ENCODE results near the gene ITPR1.

ITPR1 gene

GRCh38 chr3:4491855-4492207 is 1.3 kb upstream of the ITPR1 start:
- DNase-seq (ENCODE audit: low read depth in 3 of 3): no peak

- peak in 2 of 3 experiments; percentile 17 to 33 for DNase-seq (ENCODE audit: low read depth in 3 of 3)
Observed at GRCh38 chr3:4492208-4493013, 737 bp upstream of the ITPR1 start.

DNA sequence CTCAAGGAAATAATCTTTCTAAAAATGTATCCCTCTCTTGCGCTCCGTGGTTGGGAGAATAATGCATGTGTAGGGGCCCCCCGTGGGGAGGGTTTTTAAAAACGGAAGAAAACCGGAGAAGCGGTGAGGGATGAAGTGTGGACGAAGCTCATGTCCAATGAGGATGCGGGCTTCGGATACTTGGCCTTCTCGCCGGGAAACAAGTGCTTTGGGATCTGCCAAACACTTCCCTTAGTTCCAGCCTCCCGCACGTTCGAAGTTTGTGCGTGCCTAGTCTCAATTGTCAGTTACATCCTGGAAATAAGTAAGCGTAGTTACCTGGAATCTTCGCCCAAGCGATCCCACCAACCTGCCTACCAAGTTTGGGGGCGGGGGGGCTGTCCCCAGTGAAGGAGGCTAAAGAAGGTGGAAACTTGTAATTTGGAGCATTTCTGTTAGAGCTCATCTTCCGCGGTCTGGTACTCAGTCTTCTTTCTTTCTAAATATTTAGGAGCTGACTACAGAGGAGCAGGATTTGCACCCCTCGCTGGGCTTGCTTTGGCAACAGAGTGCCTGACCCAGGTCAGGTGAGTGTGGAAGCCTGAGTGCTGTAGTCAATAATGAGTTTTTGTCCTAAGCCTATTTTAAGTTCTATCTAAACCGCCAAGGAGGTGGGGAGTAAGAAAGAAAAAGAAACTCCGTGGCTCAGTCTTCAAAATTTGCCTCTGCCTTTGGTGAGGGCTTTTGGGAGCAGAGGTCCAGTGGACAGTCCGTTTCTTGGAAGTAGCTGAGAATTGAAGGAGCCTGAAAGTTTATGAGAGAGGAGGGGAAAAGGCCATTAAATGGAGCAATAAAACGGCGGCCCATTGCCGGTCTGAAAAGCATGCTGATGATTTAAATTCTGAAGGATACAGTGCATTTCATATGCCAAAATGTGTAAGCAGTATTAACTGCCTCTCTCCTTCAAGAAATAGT is 1.1 kb downstream of the ITPR1 start:
- DNase-seq (ENCODE audit: low read depth in 3 of 3): no peak

GRCh38 chr3:4494895-4495264 is 1.7 kb downstream of the ITPR1 start:
- DNase-seq (ENCODE audit: low read depth in 3 of 3): no peak

DNA sequence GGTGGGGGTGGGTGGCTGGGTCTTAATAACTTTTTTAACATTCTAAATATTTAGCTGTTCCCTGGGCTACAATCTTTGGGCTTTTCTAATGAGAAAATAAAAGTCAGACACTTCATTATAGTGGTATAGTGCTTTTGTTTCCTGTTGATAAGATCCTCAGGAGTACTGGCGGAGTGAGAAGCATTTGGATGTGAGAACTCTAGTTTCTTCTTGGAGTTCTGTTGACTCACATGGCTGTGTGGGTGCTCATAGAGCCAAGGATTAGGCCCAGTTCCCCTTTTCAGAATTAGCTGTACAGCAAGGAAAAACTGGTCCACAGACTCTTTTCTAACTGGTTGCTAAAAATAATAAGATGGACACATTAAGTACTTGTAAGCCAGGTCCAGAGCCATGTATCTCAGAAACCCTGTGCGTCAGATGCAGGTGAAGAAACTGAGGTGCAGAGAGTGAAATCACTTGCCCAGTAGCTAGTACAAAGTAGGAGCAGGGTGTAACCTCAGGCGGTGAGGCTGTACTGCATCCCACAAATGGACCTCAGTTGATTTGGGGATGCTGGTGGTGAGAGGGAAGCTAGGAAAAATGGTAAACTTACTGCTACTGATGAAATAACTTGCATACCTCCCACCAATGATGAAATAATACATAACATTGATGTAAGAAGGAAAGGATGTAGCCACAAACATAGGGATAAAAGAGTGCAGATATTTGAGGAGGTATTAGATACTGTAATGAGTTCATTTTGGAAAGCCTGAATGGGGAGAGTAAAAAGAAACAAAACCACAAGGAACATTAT is 2.3 kb downstream of the ITPR1 start:
- DNase-seq (ENCODE audit: low read depth in 3 of 3): no peak

GRCh38 chr3:4496087-4496452 is 2.9 kb downstream of the ITPR1 start:
- DNase-seq (ENCODE audit: low read depth in 3 of 3): no peak

GRCh38 chr3:4497005-4497692 is 4.0 kb downstream of the ITPR1 start:
- DNase-seq (ENCODE audit: low read depth in 3 of 3): no peak

- DNase-seq (ENCODE audit: low read depth in 3 of 3): no peak
Observed at GRCh38 chr3:4497843-4498324, 4.7 kb downstream of the ITPR1 start.

- DNase-seq (ENCODE audit: low read depth in 3 of 3): no peak
Observed at GRCh38 chr3:4498446-4498845, 5.3 kb downstream of the ITPR1 start.

DNA sequence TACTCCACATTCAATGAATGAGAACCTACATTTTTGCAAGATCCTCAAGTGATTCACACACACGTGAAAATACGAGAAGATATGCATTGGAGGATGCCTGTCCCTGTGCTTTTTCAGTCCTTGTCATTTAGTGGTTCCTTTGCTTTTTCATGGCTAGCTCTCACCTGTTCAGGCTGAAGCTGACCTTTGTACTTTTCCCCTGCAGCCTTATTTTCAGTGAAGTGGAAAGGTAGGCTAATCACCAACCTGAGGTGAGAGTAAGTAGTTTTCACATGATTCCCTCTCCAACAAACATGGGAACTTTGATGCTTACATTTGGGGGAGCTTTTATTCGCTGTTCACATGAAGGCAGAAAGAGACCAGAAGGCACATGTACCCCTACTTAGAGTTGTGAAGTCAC is 8.3 kb downstream of the ITPR1 start:
- DNase-seq (ENCODE audit: low read depth in 3 of 3): no peak

GRCh38 chr3:4501927-4502326 is 8.8 kb downstream of the ITPR1 start:
- DNase-seq (ENCODE audit: low read depth in 3 of 3): no peak

- no peak for DNase-seq (ENCODE audit: low read depth in 3 of 3)
Observed at GRCh38 chr3:4503050-4503449, 9.9 kb downstream of the ITPR1 start.

GRCh38 chr3:4504340-4505261 is 11.5 kb downstream of the ITPR1 start:
- DNase-seq (ENCODE audit: low read depth in 3 of 3): no peak

DNA sequence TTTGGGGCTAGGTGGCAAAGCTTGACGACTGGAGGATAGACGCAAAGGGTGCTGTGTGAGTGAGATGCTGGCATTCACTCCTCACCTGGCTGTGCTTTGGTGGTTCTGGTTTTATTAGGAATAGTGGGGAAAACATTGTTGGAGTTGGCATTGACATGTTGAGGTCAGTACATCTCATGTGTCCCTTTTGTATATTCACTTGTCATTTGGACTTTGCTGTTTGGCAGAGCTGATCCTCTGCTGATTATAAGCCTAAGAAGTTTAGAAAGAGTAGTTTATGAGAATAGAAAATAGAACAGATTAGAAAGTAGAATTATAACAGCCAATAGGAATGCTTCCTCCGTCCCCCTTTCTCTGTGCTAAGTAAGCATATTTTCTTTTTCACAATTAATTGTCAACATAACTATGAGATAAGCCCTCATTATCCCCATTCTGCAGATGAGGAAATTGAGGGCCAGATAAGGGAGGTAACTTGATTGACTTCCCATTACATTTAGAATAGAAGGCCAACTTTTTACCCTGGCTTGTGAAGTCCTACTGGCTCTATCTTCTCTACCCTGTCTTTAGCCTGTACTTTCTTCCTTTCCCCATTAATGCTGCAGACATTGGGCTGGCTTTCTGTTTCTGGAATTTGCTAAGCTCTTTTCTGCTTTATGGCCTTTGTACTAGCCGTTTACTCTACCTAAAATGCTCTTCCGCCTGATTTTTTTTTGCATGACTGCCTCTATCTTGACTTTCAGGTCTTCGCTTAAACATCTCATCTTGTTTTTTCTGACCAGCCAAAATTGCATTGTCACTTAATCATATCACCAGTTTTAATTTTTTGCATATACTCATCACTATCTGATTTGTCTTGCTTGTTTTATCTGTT is 12.8 kb downstream of the ITPR1 start:
- no peak for DNase-seq (ENCODE audit: low read depth in 3 of 3)

- no peak for DNase-seq (ENCODE audit: low read depth in 3 of 3)
Observed at GRCh38 chr3:4506559-4507023, 13.4 kb downstream of the ITPR1 start.

GRCh38 chr3:4507024-4507596 is 14.0 kb downstream of the ITPR1 start:
- DNase-seq (ENCODE audit: low read depth in 3 of 3): no peak

GRCh38 chr3:4508048-4508981 is 15.2 kb downstream of the ITPR1 start:
- no peak for DNase-seq (ENCODE audit: low read depth in 3 of 3)

GRCh38 chr3:4509043-4509442 is 15.9 kb downstream of the ITPR1 start:
- DNase-seq (ENCODE audit: low read depth in 3 of 3): no peak
